DOHH2 (cell line): ENCODE measurements around the gene ZNF502.

Source experiments
- EZH2phosphoT487 ChIP-seq: fragments of 200-600 bp; sonication (generic); IDR thresholded peaks from 2 replicates; pipeline ENCODE4 v1.6.1; 2017; ENCODE audit warnings: borderline replicate concordance, mild to moderate bottlenecking, antibody characterized with exemption, low read length, moderate library complexity, mixed read lengths
- TF ChIP-seq, protein P1 (sequence below): fragments of 200-600 bp; sonication (generic); IDR thresholded peaks from one replicate; pipeline ENCODE4 v1.5.1; 2014; ENCODE audit warnings: antibody characterized with exemption, mild to moderate bottlenecking, low read depth, low read length; ENCODE audit not compliant: poor library complexity, severe bottlenecking

DNA sequence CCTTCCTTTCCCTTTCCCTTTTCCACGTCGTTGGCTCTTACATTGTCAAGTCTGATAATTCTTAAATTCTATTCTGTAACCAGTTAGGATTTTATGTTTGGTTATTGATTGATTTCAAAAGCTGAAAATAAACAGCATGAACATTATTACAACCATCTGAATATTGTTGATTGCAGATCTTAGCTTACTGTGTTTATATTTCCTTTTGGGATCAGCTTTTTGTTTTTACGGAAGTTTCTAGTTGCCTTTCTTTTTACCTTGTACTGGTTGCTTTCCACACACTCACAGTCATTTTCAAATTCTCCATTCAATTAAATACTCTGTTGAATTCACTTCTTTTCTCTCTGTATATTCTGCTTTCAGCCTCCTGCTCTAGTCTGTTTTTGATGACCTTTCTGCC is 47.3 kb upstream of the ZNF502 start:
- TF ChIP-seq, protein P1, sequence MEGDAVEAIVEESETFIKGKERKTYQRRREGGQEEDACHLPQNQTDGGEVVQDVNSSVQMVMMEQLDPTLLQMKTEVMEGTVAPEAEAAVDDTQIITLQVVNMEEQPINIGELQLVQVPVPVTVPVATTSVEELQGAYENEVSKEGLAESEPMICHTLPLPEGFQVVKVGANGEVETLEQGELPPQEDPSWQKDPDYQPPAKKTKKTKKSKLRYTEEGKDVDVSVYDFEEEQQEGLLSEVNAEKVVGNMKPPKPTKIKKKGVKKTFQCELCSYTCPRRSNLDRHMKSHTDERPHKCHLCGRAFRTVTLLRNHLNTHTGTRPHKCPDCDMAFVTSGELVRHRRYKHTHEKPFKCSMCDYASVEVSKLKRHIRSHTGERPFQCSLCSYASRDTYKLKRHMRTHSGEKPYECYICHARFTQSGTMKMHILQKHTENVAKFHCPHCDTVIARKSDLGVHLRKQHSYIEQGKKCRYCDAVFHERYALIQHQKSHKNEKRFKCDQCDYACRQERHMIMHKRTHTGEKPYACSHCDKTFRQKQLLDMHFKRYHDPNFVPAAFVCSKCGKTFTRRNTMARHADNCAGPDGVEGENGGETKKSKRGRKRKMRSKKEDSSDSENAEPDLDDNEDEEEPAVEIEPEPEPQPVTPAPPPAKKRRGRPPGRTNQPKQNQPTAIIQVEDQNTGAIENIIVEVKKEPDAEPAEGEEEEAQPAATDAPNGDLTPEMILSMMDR, result no peak
- no peak for TF ChIP-seq EZH2phosphoT487
